Endothelial cell of umbilical vein (primary cell): Measurements from ENCODE around the gene MMP19.

Experiments used
- FOS ChIP-seq: IDR thresholded peaks from 2 replicates; pipeline ENCODE4 v1.6.1; 2011; ENCODE audit warnings: mild to moderate bottlenecking, low read length, moderate library complexity, borderline replicate concordance; ENCODE audit not compliant: insufficient read depth
- POLR2A ChIP-seq: IDR thresholded peaks from 2 replicates; pipeline ENCODE4 v1.6.1; 2012; ENCODE audit warnings: low read depth, mild to moderate bottlenecking, control low read depth, low read length
- TF ChIP-seq, protein P1 (sequence below), 2 donors: IDR thresholded peaks; 1 replicate in 1 of 2; 2 replicates in 1 of 2; pipeline ENCODE4 v1.5.1; 2011; ENCODE audit warnings: low read length in 2 of 2, mild to moderate bottlenecking in 2 of 2, moderate library complexity in 2 of 2, control low read depth in 1 of 2, inconsistent platforms in 1 of 2, low read depth in 1 of 2; ENCODE audit not compliant: insufficient read depth in 1 of 2; ENCODE audit errors: extremely low read depth in 1 of 2

DNA sequence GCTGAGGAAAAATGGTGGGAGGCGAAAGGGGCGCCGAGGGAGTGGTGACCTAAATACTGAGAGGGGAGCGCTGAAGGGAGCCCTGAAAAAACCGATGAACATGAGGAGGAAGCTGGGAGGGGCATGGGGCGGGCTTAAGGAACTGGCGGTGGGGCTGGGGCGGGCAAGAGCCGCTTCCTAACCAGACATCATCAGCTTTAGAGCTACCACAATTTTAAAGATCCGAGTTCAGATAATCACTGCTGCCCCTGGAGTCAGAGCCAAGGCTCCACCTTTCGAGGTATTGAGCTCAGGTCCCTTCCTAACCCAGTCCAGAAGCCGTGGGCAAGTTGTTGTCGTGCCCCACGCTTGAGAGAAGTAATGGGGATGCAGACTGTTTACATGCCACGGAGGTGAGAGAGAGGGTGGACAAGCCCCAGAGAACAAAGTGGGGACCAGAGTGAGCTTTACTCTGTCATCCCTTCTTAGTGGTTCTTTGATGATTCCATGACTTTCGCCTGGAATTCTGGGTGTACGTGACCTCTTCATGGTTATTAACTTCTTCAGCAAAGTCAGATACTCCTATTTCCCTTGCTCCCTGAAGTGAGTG lies 24.5 kb downstream of the MMP19 start:
- TF ChIP-seq, protein P1, sequence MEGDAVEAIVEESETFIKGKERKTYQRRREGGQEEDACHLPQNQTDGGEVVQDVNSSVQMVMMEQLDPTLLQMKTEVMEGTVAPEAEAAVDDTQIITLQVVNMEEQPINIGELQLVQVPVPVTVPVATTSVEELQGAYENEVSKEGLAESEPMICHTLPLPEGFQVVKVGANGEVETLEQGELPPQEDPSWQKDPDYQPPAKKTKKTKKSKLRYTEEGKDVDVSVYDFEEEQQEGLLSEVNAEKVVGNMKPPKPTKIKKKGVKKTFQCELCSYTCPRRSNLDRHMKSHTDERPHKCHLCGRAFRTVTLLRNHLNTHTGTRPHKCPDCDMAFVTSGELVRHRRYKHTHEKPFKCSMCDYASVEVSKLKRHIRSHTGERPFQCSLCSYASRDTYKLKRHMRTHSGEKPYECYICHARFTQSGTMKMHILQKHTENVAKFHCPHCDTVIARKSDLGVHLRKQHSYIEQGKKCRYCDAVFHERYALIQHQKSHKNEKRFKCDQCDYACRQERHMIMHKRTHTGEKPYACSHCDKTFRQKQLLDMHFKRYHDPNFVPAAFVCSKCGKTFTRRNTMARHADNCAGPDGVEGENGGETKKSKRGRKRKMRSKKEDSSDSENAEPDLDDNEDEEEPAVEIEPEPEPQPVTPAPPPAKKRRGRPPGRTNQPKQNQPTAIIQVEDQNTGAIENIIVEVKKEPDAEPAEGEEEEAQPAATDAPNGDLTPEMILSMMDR (IDR thresholded peaks at IDR 0.05; ENCODE audit: extremely low read depth in 1 of 2, insufficient read depth in 1 of 2, low read depth in 1 of 2, low read length in 2 of 2): no peak
- TF ChIP-seq FOS: no peak
- peak; percentile 31 for TF ChIP-seq POLR2A
